ENCODE results near the gene SLCO4A1.

The SLCO4A1 gene

DNA sequence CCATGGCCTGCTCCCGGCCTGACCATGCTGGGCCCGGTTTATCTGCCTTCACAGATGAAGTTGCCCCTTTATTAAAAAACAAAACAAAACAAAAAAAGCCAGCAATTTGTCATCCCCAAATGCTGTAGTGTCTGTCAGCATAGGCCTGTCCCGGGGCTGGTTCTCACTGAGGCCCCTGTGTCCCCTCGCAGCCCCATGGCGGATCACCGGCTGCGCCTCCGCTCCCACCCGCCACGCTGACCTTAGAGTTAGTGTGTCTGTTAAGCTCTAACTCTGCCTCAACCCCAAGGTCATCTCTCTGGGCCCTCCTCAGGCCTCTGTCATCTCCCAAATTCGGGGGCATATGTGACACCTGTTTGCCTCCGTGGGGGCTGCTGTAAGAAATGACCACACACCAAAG, 11.1 kb downstream of the SLCO4A1 start:
- DNase-seq: no peak

DNA sequence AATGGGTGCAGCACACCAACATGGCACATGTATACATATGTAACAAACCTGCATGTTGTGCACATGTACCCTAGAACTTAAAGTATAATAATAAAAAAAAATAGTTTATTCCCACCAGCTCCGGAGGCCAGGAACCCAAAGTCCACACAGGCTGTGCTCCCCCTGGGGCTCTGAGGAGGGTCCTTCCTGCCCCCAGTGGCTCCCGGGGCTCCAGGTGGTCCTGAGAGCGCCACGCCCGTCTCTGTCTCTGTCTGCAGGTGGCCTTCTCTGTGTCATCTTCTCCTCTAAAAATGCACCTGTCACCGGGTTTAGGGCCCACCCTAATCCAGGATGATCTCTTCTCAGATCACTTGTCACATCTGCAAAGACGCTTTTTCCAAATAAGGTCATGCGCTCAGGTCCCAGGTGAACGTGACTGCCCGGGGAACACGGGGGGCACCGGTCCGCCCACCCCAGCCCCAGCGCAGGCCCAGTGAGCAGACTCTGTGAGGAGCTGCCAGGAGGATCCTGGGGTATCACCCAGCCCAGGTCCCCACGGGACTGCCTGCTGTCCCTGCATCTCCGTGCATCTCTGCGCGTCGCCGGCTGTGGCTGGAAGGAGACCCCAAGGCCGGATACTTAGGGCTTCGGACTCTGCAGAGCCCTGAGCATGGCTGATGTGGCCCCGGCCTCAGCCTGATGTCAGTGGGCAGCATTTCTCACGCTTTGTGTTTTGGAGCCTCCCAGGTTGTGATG, 11.8 kb downstream of the SLCO4A1 start:
- DNase-seq: no peak

DNA sequence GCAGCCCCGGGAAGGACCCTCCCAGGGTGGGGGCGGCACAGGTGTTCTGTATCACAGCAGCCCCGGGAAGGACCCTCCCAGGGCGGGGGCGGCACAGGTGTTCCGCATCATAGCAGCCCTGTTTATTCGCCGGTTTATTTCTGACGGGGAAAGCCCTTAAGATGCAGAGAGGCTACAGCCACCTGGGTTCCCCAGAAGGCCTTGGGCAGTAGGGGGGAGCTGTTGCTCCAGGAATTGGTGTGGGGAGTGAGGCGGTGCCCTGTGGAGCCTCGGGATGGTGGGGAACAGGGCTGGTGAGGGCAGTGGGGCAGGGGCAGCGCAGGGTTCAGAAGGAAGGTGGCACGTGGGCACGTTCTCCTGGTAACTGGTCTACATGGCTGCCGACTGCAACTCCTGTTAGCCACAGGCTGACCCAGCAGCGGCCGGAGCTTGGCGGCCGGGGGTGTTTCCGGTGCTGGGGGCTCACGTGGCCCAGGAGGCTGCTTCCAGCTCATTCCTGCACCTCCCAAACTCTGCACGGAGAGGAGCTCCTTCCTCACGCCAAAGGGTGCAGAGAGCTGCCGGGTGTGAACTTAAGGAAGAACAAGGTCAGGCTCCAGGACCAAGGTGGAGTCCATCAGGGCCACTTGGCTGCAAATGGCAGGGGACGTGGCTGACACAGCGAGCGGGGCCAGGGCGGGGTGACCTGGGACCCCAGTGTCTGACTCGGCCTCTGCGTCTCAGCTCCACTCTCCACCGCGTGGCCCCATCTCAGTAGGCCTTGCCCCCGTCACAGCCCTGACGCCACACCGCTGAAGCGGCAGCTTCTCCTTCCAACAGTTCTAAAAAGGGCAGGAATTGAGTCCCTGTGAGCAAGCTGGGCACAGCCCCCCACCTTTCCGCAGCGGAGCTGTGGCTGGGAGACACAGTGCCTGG, 13.2 kb downstream of the SLCO4A1 start:
- no peak for DNase-seq

DNA sequence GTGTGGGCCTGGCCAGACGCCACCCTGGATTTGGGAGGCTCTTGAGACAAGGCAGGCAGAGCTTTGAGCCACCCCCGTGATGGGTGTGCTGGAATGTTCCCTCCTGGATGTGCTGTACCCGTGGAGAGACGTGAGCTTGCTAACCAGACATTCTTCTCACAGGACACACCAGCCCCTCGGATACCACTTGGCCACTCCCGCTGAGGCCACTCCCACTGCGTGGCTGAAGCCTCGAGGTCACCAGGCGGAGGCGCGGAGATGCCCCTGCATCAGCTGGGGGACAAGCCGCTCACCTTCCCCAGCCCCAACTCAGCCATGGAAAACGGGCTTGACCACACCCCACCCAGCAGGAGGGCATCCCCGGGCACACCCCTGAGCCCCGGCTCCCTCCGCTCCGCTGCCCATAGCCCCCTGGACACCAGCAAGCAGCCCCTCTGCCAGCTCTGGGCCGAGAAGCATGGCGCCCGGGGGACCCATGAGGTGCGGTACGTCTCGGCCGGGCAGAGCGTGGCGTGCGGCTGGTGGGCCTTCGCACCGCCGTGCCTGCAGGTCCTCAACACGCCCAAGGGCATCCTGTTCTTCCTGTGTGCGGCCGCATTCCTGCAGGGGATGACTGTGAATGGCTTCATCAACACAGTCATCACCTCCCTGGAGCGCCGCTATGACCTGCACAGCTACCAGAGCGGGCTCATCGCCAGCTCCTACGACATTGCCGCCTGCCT, 14.1 kb downstream of the SLCO4A1 start:
- no peak for DNase-seq

DNA sequence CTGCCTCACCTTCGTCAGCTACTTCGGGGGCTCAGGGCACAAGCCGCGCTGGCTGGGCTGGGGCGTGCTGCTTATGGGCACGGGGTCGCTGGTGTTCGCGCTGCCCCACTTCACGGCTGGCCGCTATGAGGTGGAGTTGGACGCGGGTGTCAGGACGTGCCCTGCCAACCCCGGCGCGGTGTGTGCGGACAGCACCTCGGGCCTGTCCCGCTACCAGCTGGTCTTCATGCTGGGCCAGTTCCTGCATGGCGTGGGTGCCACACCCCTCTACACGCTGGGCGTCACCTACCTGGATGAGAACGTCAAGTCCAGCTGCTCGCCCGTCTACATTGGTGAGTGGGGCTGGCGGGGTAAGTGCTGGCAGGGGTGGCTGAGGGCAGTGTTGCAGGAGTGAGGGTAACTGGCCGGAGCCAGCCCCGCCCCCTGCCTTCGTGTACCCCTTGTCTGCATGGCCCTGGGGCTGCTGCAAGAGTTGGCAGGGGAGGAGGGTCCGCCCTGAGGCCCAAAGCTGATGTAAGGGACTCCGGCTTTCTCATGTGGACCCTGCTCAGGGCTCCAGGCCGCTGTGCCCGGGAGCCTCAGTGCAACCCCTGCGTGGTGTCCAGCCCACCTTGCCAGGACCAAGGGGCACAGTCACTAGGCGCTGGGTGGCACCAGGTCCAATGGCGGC, 14.8 kb downstream of the SLCO4A1 start:
- DNase-seq: no peak

DNA sequence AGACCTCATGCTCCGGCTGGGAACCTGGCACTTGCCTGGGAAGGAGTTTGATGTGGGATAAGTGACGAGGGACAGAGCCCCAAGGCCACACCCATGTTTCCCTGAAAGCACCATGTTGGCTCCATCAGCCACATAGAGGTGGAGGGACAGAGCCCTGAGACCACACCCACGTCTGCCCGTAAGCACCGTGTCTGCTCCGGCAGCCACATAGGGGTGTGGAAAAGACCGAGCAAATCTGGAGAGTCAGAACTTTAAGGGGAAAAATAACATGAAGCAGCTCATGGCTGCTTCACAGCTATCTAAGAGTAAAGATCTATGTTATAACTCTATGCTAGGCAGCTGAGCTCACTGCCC, 15.3 kb downstream of the SLCO4A1 start:
- DNase-seq: no peak

DNA sequence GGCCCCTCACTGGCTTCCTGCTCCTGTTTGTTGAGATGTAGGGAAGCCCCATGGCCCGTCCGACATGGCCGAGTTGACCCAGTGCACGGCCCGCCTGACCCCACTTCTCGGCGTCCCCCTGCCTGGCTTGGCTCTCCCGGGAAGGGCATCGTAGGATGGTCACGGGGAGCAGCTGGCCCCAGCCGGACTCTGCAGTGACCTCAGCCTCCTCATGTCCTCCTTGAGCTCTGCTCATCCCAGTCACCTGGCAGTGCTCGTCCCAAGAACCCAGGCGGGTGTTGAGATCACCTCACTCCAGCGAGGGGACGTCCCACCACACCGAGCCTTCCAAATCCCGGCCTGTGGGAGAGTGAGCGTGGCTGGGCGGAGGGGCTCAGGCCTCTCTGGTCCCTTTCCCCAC, 15.7 kb downstream of the SLCO4A1 start:
- no peak for DNase-seq

DNA sequence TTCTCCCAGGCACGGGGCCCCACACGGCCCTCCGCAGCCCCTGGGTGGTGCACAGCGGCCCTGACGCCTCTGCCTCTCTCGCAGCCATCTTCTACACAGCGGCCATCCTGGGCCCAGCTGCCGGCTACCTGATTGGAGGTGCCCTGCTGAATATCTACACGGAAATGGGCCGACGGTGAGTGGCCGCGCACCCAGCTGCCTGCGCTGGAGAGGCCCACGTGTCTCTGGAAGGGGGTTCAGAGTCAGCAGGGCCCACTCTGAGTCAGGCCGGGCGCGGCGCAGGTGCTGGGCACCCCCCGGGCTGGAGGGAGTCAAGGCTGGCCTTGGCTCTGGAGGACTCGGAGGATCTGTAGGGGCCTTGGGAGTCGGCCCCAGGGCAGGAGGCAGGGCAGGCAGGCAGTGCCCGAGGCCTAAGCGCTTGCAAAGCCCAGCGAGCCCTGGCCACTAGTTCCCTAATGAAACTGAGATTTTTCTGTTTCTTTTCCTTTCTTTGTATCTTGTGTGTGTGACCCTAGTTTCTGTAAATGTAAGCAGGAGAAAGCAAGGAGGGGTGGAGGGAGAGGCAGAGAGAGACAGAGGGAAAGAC, 16.4 kb downstream of the SLCO4A1 start:
- no peak for DNase-seq

DNA sequence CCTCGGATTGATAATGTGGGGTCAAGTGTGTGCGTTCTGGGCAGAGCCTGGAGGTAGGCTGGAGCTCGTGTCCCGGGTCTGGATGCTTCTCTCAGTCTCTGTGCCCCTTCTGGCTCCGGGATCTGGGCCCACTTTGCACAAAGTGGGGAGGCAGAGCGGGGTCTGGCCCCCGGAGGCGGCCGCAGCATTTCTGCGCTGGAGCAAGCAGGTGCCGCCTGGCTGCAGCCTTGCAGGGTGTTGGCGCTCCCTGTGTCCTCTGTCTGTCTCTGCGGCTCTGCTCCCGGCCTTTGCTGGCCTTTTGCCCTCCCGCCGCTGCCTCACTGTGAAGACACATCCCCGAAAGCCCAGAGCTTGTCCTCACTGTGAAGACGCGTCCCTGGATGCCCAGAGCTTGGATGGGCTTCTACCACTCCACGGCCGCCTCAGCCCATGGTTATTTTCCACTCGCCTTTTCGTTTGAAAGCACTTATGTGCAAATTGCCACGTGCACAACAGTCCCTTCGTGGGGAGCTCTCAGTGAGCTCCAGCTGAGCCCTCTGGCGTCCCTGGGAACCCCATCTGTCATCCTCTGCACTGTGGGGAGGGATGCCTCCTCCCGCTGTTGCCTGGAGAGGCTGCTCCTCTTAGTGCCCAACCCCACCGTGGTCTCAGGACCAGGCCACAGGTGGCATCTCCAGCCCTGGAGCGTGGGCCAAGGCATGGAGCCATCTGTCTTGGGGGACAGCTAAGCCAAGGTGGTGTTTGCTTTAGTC, 17.4 kb downstream of the SLCO4A1 start:
- no peak for DNase-seq

DNA sequence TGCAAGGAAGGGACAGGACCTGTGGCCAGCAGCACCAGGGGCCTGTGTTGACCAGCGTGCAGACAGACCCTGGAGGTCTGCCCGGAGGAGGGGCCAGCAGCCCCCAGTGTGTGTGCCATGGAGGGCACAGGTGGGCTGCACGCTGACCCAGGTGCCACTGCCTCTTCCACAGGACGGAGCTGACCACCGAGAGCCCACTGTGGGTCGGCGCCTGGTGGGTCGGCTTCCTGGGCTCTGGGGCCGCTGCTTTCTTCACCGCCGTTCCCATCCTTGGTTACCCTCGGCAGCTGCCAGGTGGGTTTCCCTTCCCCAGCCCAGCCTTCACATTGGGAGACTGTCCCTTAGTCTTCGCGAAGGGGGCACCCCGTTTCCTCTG, 17.9 kb downstream of the SLCO4A1 start:
- no peak for DNase-seq

DNA sequence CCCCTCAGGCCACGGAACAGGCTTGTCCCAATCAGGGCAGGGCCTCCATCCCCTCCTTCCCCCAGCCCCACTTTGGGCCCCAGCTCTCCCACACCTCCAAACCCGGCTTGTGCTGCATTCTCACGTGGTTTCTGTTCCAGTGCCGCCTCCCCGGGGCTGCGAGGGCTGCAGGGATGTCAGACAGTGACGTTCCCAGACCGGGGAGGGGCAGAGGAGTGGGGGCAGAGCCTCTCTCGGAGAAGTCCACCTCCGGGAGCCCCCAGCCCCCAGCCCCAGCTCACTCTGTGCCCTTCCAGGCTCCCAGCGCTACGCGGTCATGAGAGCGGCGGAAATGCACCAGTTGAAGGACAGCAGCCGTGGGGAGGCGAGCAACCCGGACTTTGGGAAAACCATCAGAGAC, 18.5 kb downstream of the SLCO4A1 start:
- DNase-seq: no peak

DNA sequence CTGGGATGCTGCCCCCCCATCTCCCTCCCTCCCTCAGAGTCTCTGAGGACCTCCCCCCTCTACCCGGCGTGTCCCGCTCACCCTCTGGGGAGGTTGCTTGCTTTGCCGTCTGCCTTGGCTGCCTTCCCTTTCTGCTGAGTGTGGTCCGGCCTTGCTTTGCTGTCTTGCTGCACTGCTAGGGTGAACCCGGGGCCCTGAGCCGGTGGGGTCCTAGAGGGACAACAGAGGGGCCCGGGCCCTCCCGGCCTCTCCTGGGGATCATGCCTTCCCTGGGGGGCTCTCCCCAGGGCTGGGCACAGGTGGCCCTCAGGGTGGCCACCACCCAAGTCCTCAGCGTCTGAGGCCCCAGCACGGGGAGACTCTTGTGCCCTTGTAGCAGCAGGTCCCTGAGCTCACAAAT, 19.3 kb downstream of the SLCO4A1 start:
- no peak for DNase-seq

DNA sequence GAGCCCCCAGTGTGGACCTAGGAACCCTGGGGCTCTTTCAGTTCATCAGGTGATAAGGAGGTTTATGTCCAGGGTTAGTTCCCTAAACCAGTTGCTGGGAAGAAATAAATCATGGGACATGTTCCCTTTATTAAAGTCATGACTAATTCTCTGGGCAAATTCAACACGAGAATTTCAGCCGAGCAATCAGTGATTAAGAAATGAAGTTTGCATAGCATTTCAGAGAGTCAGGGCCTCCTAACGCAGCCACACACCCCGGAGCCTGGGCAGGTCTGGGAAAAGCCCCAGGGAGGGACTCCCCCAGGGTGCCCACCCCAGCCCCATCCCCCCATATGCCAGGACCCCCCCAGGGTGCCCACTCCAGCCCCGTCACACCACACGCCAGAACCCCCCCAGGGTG, 20.1 kb downstream of the SLCO4A1 start:
- no peak for DNase-seq

DNA sequence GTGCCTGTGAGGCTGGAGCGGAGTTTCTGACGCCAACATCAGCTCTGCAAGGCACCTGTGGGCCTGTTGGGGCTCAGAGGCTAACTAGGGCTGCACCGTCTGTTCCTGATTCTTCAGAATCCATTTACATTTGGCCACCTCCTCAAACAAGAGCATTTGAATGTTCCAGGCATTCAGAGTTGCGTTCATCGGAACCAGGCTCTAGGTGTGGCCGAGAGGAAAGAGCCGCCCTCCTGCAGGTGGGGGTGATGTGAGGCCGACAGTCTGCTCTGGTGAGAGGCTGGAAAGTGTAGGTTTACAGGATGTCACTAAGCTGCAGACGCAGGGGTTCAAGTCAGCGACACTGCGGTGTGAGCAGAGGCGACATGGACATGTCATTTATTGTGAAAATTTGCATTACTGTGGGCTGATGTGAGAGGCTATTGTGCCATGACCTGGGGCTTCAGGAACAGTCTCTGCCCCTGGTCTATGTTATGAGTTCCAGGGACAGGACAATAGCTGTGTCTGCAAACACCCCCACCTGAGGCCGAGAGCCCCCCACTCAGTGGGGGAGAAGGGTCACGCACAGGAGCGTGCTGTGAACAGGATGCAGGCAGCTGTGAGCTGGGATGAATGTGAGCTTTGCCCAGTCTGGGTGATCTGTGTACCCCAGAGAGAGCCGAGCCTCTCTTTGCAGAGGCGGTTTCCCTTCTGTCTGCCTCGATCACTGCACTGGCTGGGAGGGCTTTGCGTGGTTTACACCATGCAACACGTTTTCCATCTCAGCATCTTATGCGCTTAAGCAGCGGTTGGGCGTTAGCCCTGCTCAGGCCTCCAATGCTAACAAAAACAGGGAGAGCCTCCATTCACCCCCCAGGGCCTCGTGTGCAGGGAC, 21.1 kb downstream of the SLCO4A1 start:
- no peak for DNase-seq

DNA sequence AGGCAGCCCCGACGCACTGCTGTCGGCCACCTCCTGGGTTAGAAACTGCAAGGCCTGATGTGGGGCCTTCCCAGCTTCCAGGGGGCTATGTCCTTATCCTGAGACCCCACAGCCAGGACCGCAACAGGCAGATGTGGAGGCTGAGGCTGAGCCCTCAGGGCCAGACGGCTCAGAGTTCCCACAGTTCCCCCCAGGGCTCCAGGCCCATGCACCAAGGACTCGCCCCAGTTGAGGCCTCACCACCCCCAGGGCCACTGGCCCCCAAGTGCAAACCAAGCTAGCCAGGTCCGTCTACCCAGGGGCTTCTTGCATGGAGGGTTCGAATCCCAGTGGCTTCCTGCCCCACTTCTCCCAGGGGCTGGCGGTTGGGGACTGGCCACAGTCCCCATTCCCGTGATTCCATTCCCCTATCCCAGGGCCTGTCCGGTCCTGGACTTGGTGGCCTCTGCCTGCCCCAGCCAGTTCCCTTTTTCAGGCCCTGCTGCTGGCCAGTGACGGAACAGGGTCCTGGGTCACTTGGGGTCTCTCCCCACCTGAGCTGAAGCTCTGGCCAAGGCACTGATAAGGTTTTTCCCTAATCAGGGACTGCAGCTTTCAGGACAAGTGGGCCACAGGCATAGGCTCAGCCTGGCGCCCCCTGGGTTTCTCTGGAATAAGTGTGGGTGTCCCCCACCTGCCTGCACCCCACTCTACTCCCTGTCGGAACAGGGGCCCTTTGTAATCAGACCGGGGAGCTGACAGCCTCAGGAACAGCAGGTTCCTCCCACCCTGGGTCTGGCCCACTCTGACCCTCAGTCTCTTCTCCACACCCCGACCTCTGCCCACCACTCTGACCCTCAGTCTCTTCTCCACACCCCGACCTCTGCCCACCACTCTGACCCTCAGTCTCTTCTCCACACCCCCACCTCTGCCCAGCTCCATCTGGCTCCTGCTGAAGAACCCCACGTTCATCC, 22.0 kb downstream of the SLCO4A1 start:
- no peak for DNase-seq

DNA sequence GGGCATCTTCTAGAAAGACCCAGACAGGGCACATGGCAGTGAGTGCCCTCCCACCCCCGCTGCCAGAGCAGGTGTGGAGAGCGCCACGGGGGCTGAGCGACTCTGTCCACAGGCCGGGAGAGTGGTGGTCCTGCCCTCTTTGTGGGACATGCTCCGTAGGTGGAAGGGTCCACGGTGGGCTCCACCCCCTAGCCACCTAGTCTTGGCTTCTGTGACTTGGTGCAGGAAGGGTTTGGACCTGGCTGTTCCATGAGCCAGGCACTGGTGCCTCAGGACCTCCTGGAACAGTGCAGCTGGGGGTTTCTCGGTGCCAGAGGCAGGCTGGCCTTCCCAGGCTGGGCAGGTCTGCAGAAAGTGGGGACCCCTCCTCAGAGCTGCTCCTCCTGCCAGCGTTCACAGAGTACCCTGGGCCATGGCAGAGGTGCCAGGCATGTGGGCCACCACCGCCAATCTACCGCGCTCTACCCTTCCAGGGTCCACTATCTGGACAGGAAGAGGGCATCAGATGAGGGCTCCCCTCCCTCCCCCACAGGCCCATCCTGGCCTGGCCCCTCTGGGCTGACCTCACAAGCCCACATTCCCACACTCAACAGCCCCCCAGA, 23.0 kb downstream of the SLCO4A1 start:
- no peak for DNase-seq

DNA sequence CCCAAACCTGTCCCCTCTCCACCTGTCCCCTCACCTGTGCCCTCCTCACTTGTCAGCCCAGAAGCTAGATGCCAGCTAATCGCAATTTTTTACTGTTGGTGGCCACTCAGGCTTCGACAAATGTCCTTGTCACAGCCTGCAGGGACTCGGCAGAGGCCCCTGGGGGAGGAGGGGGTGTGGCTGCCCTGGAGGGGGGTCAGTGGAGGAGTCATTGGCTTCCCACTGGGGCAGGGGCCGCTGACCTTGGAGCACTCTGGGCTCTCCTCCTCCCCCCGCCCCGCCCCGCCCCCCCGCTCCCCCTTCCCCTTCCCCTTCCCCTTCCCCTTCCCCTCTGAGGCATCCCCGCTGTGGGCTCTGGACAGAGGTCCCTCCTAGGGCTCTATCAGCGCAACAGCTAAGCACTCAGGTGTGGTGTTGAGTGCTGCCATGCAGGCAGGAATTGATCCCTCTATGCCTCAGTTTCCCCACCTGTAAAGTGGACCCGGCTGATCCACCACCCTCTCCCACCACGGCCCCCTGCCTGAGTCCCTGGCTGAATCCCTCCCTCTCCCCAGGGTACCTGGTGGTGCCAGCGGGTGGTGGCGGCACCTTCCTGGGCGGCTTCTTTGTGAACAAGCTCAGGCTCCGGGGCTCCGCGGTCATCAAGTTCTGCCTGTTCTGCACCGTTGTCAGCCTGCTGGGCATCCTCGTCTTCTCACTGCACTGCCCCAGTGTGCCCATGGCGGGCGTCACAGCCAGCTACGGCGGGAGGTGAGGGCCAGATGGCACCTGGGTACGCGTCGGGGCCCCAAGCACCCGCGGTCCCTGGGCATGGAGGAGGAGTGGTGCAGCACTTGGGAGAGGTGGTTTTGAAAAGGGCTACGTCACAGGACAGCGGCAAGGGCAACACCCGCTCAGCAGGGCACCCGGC, 23.8 kb downstream of the SLCO4A1 start:
- no peak for DNase-seq
